GM12891 (cell line): ENCODE results near the gene AFAP1L1.

ENCODE experiments used
- DNase-seq: peaks from one replicate; pipeline ENCODE4 v3.0.0; 2011; ENCODE audit warnings: low spot score; ENCODE audit not compliant: insufficient read length
- FAIRE-seq: peaks from 2 replicates; lab custom pipeline; 2011; peaks lifted over from hg19 to GRCh38; lab: Jason Lieb, UNC
- PAX5 ChIP-seq: IDR thresholded peaks from 2 replicates; pipeline ENCODE4 v1.6.1; 2011; ENCODE audit warnings: low read length, moderate library complexity, mild to moderate bottlenecking; ENCODE audit not compliant: insufficient read depth, severe bottlenecking
- POLR2A ChIP-seq: IDR thresholded peaks from 2 replicates; pipeline ENCODE4 v1.6.1; 2011; ENCODE audit warnings: low read depth, low read length, control low read depth
- POLR2AphosphoS5 ChIP-seq: IDR thresholded peaks from 2 replicates; pipeline ENCODE4 v1.6.1; 2011; ENCODE audit warnings: low read depth, low read length, control low read depth
- POU2F2 ChIP-seq: IDR thresholded peaks from 2 replicates; pipeline ENCODE4 v1.6.1; 2011; ENCODE audit warnings: low read depth, mild to moderate bottlenecking, control low read depth, low read length, moderate library complexity
- SPI1 ChIP-seq: IDR thresholded peaks from 2 replicates; pipeline ENCODE4 v1.6.1; 2011; ENCODE audit warnings: low read depth, low read length, control low read depth
- TAF1 ChIP-seq: IDR thresholded peaks from 2 replicates; pipeline ENCODE4 v1.6.1; 2011; ENCODE audit warnings: low read depth, low read length, control low read depth

Gene AFAP1L1

DNA sequence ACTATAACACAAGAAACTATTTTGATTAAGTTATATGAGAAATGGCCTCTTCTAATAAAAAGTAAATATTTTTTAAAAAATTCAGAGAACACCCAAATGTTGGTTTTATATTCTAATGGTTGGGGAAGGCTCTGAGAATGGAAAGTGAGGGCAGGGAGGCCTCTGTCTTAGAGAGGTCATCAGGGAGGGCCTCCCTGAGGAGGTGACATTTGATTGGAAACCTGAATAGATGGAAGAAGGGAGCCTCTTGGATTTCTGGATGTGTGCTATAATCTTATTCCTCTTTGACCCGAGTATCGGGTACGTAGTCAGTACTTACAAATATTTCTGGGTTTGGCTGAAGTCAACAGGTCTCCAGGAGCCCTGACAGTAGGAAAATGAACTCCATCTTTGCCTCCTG is 47.5 kb downstream of the AFAP1L1 start:
- DNase-seq (no peak), FAIRE-seq (no peak)
- TF ChIP-seq SPI1 (no peak), POLR2AphosphoS5 (no peak), TAF1 (no peak), PAX5 (no peak), POLR2A (no peak), POU2F2 (no peak)

DNA sequence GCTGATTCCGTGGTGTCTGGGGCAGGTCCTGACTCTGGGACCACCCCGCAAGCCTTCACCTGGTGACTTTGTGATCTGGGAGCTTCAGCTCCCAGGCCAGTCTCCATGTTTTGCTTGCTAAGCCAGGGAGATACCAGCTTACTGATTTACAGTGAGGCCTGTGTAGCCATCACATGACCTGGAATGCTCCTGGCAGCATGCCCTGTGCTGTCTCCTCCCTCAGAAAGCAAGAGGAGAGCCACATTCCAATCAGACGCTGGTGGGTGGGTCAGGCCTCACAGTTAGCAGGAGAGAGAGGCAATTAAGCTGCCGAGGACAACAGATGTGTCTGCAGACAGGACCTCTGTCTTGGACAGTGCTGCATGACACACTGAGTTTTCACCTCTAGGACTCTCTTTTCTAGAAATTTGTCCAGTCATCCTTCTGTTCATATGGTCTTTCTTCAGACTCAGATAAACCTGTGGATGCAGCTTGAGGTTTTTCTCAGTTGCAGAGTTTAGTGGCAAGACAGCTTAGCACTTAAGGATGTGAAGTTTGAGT is 49.2 kb downstream of the AFAP1L1 start:
- DNase-seq (no peak), FAIRE-seq (no peak)
- no peak for TF ChIP-seq SPI1
- no peak for TF ChIP-seq PAX5
- no peak for TF ChIP-seq TAF1
- TF ChIP-seq POLR2A, result no peak
- TF ChIP-seq POU2F2, result no peak
- no peak for TF ChIP-seq POLR2AphosphoS5

DNA sequence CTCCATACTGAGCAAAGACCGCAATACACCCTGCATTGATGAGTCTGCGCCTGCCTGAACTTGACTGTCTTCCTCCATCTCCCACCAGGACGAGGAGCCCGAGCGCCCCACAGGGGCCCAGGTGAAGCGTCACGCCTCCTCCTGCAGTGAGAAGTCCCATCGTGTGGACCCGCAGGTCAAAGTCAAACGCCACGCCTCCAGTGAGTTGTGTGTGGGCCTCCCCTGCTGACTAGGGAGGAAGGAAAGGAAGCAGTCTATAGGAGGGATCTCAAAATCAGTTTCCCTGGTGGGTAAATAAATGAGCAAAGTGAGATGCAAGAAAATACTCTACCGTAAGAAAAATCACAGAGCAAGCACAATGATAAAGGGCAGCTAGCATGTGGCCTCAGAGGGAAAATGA is 50.9 kb downstream of the AFAP1L1 start:
- TF ChIP-seq POLR2AphosphoS5 (no peak), PAX5 (no peak), POLR2A (no peak), TAF1 (no peak), SPI1 (no peak), POU2F2 (no peak)
- no peak for DNase-seq
- FAIRE-seq, result no peak

DNA sequence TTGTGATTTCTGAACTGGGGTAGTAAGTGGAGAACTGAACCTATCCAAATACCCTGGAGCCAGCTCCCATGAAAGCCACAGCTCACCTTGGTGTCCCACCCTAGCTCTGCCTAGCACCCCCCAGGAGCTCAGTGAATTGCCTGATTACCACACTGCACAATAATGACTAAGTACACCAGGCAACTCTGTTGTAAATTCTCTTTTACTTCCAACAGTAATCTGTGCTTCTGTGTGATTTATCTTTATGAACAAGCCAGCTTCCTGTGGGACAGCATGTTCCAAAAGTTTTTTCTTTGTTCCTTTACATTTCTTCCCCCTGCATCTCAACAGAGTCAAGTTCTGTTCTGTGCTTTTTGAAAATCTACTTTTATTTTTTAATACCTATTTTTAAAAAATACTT is 51.6 kb downstream of the AFAP1L1 start:
- TF ChIP-seq POLR2AphosphoS5 (no peak), TAF1 (no peak), POU2F2 (no peak), POLR2A (no peak), PAX5 (no peak), SPI1 (no peak)
- no peak for FAIRE-seq

DNA sequence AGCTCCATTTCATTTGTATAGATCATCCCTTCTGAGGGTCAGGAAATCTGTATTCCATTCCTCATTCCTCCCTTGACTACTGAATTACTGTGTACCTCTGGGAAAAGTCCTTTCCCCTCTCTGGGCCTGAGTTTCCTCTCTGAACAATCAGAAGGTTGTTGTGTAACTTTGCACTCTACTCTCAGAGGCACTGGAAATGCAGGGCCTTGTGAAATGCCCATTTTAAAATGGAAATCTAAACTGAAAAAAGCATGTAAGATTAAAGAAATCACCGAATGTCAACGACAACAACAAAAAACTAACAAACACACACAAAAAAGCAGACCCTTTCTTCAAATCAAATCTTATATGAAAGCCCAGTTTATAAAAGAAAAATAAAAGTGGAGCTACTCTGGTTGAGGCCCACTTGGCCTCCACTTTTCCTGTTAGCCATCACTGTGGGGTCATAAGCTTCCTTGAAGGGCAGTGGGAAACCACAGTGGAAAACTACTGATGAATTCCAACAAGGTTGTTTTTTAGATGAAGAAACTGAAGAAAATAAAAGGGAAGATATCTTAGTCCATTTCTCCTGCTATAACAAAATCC is 52.1 kb downstream of the AFAP1L1 start:
- no peak for TF ChIP-seq POU2F2
- TF ChIP-seq SPI1, result no peak
- no peak for TF ChIP-seq POLR2A
- no peak for TF ChIP-seq TAF1
- no peak for TF ChIP-seq POLR2AphosphoS5
- TF ChIP-seq PAX5, result no peak
- DNase-seq (no peak), FAIRE-seq (no peak)

More for the DNA sequence above, 51.6 kb downstream of the AFAP1L1 start:
- DNase-seq, result no peak

DNA sequence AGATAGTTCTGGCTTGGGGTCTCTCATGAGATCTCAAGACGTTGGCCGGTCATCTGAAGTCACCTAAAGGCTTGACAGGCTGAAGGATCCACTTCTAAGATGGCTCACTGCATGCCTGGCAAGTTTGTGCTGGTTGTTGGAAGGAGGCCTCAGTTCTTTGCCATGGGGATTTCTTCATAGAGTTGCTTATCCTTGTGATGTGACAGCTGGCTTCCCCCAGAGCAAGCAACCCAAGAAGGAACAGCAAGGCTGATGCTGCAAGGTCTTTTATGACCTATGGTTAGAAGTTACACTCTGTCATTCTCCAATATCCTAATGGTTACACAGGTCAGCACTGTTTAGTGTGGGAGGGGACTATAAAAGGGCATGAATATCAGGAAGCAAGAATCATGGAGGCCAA is 53.0 kb downstream of the AFAP1L1 start:
- DNase-seq (no peak), FAIRE-seq (no peak)
- TF ChIP-seq POLR2A, result no peak
- no peak for TF ChIP-seq POLR2AphosphoS5

DNA sequence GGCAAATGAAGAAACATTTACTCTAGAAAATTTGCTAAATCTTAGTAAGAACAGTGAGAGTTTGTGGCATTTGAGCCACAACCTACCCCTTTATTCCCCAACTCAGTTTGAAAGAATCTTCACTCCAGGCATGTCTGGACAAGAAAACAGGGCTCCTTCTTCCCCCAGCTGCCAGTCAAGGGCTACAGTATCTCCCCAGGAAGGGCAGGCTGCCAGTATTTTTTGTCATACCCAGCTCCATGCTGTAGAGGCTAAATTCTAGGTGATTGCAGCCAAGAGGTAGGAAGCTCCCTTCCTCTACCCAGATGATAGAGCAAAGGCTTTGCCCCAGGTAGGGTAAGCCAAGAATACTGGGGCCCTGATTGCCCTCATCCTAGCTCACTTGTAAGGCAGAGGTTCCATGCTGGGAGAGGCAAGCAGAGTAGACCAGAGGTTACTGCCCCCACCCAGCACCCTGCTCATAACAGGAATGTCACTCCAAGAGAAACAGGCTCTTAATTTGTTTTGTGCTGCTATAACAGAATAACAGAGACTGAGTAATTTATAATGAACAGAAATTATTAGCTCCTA is 53.6 kb downstream of the AFAP1L1 start:
- FAIRE-seq, result no peak
- DNase-seq, result no peak
- TF ChIP-seq POLR2AphosphoS5 (no peak), SPI1 (no peak), POU2F2 (no peak), PAX5 (no peak), POLR2A (no peak), TAF1 (no peak)

DNA sequence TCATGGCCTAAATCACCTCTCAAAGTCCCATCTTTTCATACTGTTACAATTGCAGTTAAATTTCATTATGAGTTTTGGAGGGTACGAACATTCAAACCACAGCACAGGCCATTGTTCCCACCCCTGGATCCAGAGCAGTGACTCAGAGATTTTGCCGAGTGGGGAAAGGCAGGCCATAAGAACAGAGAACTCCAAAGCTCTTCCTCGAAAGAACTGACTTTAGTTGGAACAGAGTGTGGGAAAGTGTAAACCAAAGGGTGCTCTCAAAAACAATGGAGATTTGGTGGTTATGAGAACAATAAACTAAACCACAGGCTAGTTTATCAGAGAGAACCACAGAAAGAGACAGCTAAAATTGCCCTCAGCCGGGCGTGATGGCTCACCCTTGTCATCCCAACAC is 54.2 kb downstream of the AFAP1L1 start:
- DNase-seq (no peak), FAIRE-seq (no peak)
- TF ChIP-seq SPI1, result no peak
- no peak for TF ChIP-seq POU2F2
- TF ChIP-seq PAX5, result no peak
- no peak for TF ChIP-seq POLR2A
- no peak for TF ChIP-seq TAF1

DNA sequence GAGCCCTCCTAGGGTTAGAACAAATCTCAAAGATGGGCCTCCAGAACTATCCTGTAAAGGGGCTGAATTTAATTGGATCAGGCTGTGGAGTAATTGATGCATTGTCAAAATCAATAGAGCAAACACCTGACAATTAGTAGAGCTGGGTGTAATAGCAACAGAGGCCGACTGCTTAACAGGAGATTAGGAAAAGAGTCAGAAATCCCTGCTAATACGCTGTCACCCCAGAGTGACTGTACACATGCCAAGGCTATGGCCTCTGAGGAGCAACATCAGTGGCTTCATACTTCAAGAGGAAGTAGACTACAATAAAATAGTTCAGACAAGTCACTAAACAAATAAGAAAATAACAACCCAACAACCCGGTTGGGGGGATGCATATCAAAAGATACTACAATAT is 55.0 kb downstream of the AFAP1L1 start:
- FAIRE-seq (no peak), DNase-seq (no peak)
- TF ChIP-seq SPI1, result no peak
- TF ChIP-seq TAF1, result no peak
- TF ChIP-seq POLR2A, result no peak
- no peak for TF ChIP-seq POLR2AphosphoS5
- TF ChIP-seq PAX5, result no peak
- TF ChIP-seq POU2F2, result no peak

DNA sequence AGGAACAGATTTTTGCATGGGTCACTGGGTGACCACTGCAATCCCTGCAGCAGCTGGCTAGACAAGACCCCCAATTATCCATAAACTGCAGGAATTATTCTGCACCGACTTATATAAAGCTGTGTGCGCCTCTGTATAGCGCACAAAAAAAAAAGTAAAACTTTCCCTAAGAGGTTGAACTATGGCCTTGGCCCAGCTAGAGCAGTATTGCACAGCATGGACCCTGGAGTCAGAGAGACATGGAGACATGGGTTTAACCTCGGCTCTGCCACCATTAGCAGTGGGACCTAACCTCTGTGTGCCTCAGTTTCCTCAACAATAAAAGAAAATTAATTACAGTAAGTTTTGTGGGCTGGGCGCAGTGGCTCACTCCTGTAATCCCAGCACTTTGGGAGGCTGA is 56.5 kb downstream of the AFAP1L1 start:
- no peak for DNase-seq
- FAIRE-seq, result no peak
- no peak for TF ChIP-seq POU2F2
- TF ChIP-seq TAF1, result no peak
- no peak for TF ChIP-seq POLR2A
- TF ChIP-seq PAX5, result no peak
- no peak for TF ChIP-seq SPI1
- no peak for TF ChIP-seq POLR2AphosphoS5

DNA sequence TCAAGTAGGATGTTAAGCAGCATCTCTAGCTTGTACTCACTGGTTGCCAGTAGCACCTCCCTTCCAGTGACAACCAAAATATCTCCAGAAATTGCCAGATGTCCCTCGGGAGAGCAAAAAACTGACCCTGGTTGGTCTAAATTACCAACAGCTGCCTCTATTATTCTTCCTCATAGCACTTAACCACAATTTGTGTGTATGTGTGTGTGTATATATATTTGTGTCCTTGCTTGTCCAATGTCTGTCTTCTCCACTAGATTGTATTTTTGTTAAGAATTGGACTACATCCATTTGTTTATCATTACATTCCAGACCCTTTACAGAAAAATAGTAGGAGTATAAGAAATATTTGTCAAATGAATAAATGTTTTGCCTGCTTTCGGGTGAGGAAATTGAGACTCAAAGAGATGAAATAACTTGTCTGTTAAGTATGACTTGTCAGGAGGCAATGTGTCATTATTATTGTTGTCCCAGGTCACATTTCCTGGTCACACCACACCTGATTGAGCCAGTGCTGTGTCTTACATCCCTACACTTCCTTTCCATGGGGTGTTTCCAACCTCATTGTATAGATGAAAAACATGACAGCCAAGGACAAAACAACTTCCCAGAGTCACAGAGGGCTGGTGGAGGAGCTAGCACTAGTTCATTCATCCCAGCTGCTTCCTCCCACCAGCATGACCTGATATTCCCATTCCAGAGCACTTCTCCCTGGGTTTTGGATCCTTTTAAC is 62.2 kb downstream of the AFAP1L1 start:
- no peak for FAIRE-seq
- TF ChIP-seq PAX5 (no peak), POLR2A (no peak), POLR2AphosphoS5 (no peak), POU2F2 (no peak), SPI1 (no peak), TAF1 (no peak)
- DNase-seq, result no peak

DNA sequence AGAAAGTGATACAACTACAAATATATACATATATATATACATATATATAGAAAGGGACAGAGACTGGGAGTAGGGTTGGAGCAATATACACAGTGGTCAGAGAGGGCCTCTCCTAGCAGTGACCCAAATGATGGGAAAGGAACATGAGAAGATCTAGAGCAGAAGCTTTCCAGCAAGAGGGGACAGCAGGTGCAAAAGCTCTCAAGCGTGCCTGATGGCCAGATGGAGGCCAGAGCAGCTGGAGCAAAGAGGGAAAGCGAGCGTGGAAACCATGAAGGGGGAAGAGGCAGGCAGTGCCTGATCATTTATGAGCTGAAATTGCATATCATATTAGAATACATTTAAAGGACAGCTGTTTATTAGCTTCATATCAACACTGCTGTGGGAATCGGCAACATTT is 66.1 kb downstream of the AFAP1L1 start:
- TF ChIP-seq TAF1 (no peak), POU2F2 (no peak), POLR2A (no peak), SPI1 (no peak), POLR2AphosphoS5 (no peak), PAX5 (no peak)
- no peak for FAIRE-seq
- no peak for DNase-seq
